DND-41 (cell line): ENCODE measurements around the gene UCHL1.

Experiments used
- ATAC-seq: fragments of 200-7000 bp; cut with Tn5 transposase; 3 replicates; pipeline ENCODE4 v1.9.1; 2021; ENCODE audit warnings: low read depth; ENCODE audit not compliant: insufficient read depth
- DNase-seq: peaks from one replicate; pipeline ENCODE4 v3.0.0-alpha.2; 2020
- H2AFZ ChIP-seq: 2 replicates; pipeline ENCODE4 v1.6.0; 2012; ENCODE audit warnings: low read depth, low read length
- H3K27ac ChIP-seq: 2 replicates; pipeline ENCODE4 v1.5.1; 2012; ENCODE audit warnings: low read length, inconsistent platforms
- H3K27me3 ChIP-seq: fragments of 200-600 bp; sonication (generic); 2 replicates; pipeline ENCODE4 v1.6.0; 2012; ENCODE audit warnings: low read length, mild to moderate bottlenecking, inconsistent platforms; ENCODE audit not compliant: insufficient read depth, poor library complexity
- H3K36me3 ChIP-seq: 2 replicates; pipeline ENCODE4 v1.5.1; 2012; ENCODE audit warnings: low read length, inconsistent platforms; ENCODE audit not compliant: insufficient read depth
- H3K4me1 ChIP-seq: 2 replicates; pipeline ENCODE4 v1.5.1; 2012; ENCODE audit warnings: mild to moderate bottlenecking, low read length; ENCODE audit not compliant: insufficient read depth
- H3K4me2 ChIP-seq: 2 replicates; pipeline ENCODE4 v1.6.0; 2012; ENCODE audit warnings: mild to moderate bottlenecking, moderate library complexity, low read length, inconsistent platforms; ENCODE audit not compliant: insufficient read depth
- H3K4me3 ChIP-seq, 2 experiments: fragments of 200-600 bp in 1 of 2; shearing (Covaris generic) in 1 of 2; 2 replicates each; pipeline ENCODE4 v1.5.1; 2012 to 2016; ENCODE audit warnings: inconsistent platforms in 2 of 2, low read length in 2 of 2, mild to moderate bottlenecking in 2 of 2, low read depth in 1 of 2, moderate library complexity in 1 of 2
- H3K79me2 ChIP-seq: 2 replicates; pipeline ENCODE4 v1.6.0; 2012; ENCODE audit warnings: low read length, inconsistent platforms; ENCODE audit not compliant: insufficient read depth
- H3K9ac ChIP-seq: 2 replicates; pipeline ENCODE4 v1.6.0; 2012; ENCODE audit warnings: low read depth, mild to moderate bottlenecking, inconsistent platforms, low read length, moderate library complexity
- H3K9me3 ChIP-seq: 2 replicates; pipeline ENCODE4 v1.5.1; 2012; ENCODE audit warnings: low read length, moderate library complexity, mild to moderate bottlenecking, inconsistent platforms; ENCODE audit not compliant: insufficient read depth, severe bottlenecking
- H4K20me1 ChIP-seq: 2 replicates; pipeline ENCODE4 v1.6.0; 2012; ENCODE audit warnings: low read length; ENCODE audit not compliant: insufficient read depth
- CTCF ChIP-seq: IDR thresholded peaks from 2 replicates; pipeline ENCODE4 v1.5.1; 2012; ENCODE audit warnings: borderline replicate concordance, low read length, moderate library complexity, mild to moderate bottlenecking; ENCODE audit not compliant: poor library complexity, severe bottlenecking; ENCODE audit errors: extremely low read depth
- EZH2 ChIP-seq: IDR thresholded peaks from 3 replicates; pipeline ENCODE4 v1.6.1; 2012; ENCODE audit warnings: borderline replicate concordance, low read depth, mild to moderate bottlenecking, moderate library complexity, low read length, inconsistent platforms; ENCODE audit not compliant: severe bottlenecking

UCHL1 gene

GRCh38 chr4:41290479-41290878, 33.8 kb downstream of the UCHL1 start:
- no peaks in the 10 kb centered on the region for H3K79me2 ChIP-seq
- H3K9ac ChIP-seq: no peak overlapping the region
- peaks cover 10% of the 10 kb centered on the region for H3K9me3 ChIP-seq
- H3K27me3 ChIP-seq: no peaks in the 10 kb centered on the region
- TF ChIP-seq EZH2 (no peak), CTCF (no peak)
- DNase-seq: no peak
- H3K36me3 ChIP-seq: no peaks in the 10 kb centered on the region
- H3K4me3 ChIP-seq: no peak overlapping the region
- ATAC-seq: no peak
- no peak overlapping the region for H3K27ac ChIP-seq
- no peaks in the 10 kb centered on the region for H4K20me1 ChIP-seq
- H3K4me2 ChIP-seq: no peak overlapping the region
- no peak overlapping the region for H2AFZ ChIP-seq
- no peaks in the 10 kb centered on the region for H3K4me1 ChIP-seq

DNA sequence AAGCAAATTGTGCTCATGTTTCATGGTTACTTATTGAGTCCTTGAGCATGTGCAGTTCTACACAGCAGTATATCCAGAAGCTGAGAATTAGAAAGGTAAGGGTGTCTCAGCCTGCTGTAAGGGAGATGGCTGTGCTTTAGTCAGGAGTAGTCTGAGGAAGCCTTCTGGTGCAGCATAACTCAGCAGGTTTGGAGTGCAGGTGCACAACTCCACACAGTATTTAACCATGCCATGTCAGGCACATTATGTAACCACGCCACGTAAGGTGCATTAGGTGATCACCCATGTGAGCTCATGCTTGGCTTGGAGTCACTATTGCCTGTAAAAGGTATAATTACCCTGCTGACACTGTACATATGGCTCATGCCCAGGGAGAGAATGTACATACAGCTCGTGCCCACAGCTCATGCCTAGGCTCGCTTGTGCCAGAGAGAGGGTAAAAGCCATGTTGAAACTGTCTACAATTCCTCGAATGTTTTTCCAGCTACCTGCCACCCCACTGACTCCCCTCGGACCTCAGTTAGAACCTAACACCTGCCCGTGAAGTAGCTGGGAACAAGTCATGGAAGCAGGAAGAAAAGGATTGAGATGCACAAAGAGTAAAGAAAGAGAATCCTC, 37.8 kb downstream of the UCHL1 start:
- Histone ChIP-seq H3K9me3 (peaks cover 10% of the 10 kb centered on the region), H4K20me1 (no peaks in the 10 kb centered on the region), H3K27ac (no peak overlapping the region), H3K27me3 (no peaks in the 10 kb centered on the region), H3K79me2 (no peaks in the 10 kb centered on the region), H3K4me3 (no peak overlapping the region), H2AFZ (no peak overlapping the region), H3K9ac (no peak overlapping the region), H3K4me2 (no peak overlapping the region), H3K4me1 (no peaks in the 10 kb centered on the region), H3K36me3 (no peaks in the 10 kb centered on the region)
- DNase-seq (peak; percentile 29), ATAC-seq (no peak)
- TF ChIP-seq CTCF: no peak
- no peak for TF ChIP-seq EZH2

GRCh38 chr4:41296995-41297394, 40.3 kb downstream of the UCHL1 start:
- Histone ChIP-seq H3K36me3 (no peaks in the 10 kb centered on the region), H3K27ac (no peak overlapping the region), H3K4me3 (no peak overlapping the region), H3K4me2 (no peak overlapping the region), H3K9ac (no peak overlapping the region), H3K4me1 (no peaks in the 10 kb centered on the region), H3K79me2 (no peaks in the 10 kb centered on the region), H2AFZ (no peak overlapping the region), H4K20me1 (no peaks in the 10 kb centered on the region), H3K9me3 (peaks cover 10% of the 10 kb centered on the region), H3K27me3 (no peaks in the 10 kb centered on the region)
- TF ChIP-seq CTCF (no peak), EZH2 (no peak)
- ATAC-seq: no peak
- no peak for DNase-seq
